A673 (cell line): ENCODE measurements around the gene ADCY5. TPM values are rescaled to one million over a fixed set of nuclear protein-coding genes. Genes with fewer than 3 reads are reported as not detected.

Experiments used
- BruUV-seq: library from RNA; stranded (reverse); fragments of 400-500 nt; replicated peaks from 2 replicates; lab custom pipeline; 2021; lab: Mats Ljungman, UMichigan
- CTCF ChIA-PET: fragments of 300-600 bp; sonication (Branson Sonifier 250); formaldehyde crosslinking; loops from one replicate; lab custom pipeline; 2022; ENCODE audit warnings: antibody characterized with exemption; lab: Charles Lee
- POLR2A ChIA-PET: fragments of 300-600 bp; sonication (Branson Sonifier 250); formaldehyde crosslinking; loops from one replicate; lab custom pipeline; 2022; ENCODE audit warnings: antibody characterized with exemption; ENCODE audit not compliant: low non-redundant PET; lab: Charles Lee
- DNase-seq: peaks from one replicate; pipeline ENCODE4 v3.0.0-alpha.2; 2015; ENCODE audit warnings: low spot score
- H3K27ac ChIP-seq: fragments of 200-600 bp; sonication (generic); 2 replicates; pipeline ENCODE4 v1.5.1; 2016; ENCODE audit warnings: mixed run types, low read depth, mild to moderate bottlenecking, mixed read lengths, antibody characterized with exemption, low read length; ENCODE audit not compliant: poor library complexity, severe bottlenecking
- H3K27me3 ChIP-seq: fragments of 200-600 bp; sonication (generic); replicated peaks from 2 replicates; pipeline ENCODE4 v1.6.1; 2017; ENCODE audit warnings: mixed run types, low read depth, mild to moderate bottlenecking, mixed read lengths, antibody characterized with exemption, low read length; ENCODE audit not compliant: insufficient read depth, poor library complexity
- H3K36me3 ChIP-seq: fragments of 200-600 bp; sonication (generic); 2 replicates; pipeline ENCODE4 v1.6.1; 2016; ENCODE audit warnings: mixed run types, mild to moderate bottlenecking, mixed read lengths, antibody characterized with exemption, low read length; ENCODE audit not compliant: insufficient read depth, poor library complexity, severe bottlenecking
- H3K4me1 ChIP-seq: fragments of 200-600 bp; sonication (generic); 2 replicates; pipeline ENCODE4 v1.6.1; 2017; ENCODE audit warnings: mixed run types, mild to moderate bottlenecking, mixed read lengths, antibody characterized with exemption, low read length; ENCODE audit not compliant: insufficient read depth, poor library complexity, severe bottlenecking
- H3K4me3 ChIP-seq: fragments of 200-600 bp; sonication (generic); 2 replicates; pipeline ENCODE4 v1.5.1; 2016; ENCODE audit warnings: low read depth, mixed run types, mild to moderate bottlenecking, mixed read lengths, low read length; ENCODE audit not compliant: poor library complexity, severe bottlenecking
- H3K9me3 ChIP-seq: fragments of 200-600 bp; sonication (generic); 2 replicates; pipeline ENCODE4 v1.6.1; 2016; ENCODE audit warnings: mixed run types, low read depth, mild to moderate bottlenecking, mixed read lengths, antibody characterized with exemption, low read length; ENCODE audit not compliant: poor library complexity, severe bottlenecking
- EZH2 ChIP-seq: fragments of 200-600 bp; sonication (generic); IDR thresholded peaks from 2 replicates; pipeline ENCODE4 v1.6.1; 2017; ENCODE audit warnings: borderline replicate concordance, low read depth, mild to moderate bottlenecking, mixed read lengths, antibody characterized with exemption, low read length; ENCODE audit not compliant: poor library complexity, severe bottlenecking
- intact Hi-C: fragments of 100-400 bp; cut with micrococcal nuclease; formaldehyde crosslinking; loops from one replicate; pipeline ENCODE4 v1.10.0; 2022; ENCODE audit not compliant: unreplicated experiment
- total RNA-seq: library from RNA; stranded (reverse); gene quantifications from 2 replicates; pipeline ENCODE4 v1.2.3, GENCODE V29; 2021
- TF ChIP-seq, protein P1 (sequence below): fragments of 300-800, 200-600 bp; sonication (generic); conservative IDR thresholded peaks from 2 replicates; pipeline ENCODE4 v1.5.1; 2017; ENCODE audit warnings: low read depth, mild to moderate bottlenecking, antibody characterized with exemption, low read length, moderate library complexity, mixed read lengths

ADCY5 gene
- total RNA-seq, 1 experiment from 2014 or later, result 0.21 TPM

DNA sequence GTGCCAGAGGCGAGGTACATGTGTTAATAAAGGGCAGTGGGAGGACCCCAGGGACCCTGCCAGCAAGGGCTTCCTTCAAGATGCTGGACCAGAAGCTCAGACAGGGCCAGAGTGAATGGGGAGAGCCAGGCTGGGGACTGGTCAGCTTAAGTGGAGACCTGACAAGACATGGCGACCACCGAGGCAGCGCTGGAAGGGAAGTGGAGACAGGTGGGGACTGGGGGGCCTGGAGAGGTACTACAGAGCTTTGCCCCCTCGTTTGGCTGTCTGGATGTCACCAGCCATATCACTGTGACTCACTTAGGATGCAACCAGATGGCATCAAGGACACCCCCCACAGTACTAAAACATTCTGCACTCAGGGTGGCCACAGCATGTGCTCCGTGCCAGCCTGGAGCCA lies 97.9 kb downstream of the ADCY5 start:
- CTCF ChIA-PET, result no interaction called here

DNA sequence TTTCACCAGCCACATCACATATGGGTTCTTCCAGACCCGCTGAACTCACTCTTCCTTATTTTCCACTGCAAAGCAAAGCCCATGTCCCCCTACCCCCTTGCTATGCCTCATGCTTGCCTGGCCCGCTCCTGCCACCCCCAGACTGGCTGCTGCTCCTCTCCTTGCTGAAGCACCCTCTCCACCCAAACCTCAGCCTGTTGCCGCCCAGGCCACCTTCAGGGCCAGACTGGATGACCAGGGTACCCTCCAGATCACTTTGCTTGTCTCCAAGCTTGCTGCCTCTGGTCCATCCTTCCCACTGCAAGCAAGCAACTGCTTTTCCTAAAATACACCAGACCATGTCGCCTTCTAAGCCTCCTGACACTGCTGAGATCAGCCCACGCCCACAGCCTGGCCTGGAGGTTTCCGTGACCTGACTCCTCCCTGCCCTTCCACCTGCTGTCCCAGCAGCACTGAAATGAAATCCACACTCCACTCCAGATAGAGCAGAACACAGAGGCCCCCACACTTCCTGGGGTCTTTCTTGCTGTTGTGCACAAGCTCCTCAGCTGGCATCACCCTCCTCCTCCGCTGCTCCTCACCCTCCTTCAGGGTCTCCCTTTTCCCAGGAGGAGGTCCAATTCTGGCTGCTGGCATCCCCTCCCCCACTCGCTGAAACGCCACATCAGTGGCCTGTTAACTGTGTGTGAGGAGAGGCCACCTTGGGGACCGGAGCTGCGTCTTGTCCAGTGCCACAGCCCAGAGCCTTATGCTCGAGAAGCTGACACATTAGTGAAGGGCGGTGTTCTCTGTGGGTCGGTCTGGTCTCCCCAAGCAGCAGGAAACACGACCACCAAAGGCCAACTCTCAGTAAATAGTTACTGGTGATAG lies 99.1 kb downstream of the ADCY5 start:
- DNase-seq, result no peak
- intact Hi-C loops, result no loop called here
- Histone ChIP-seq H3K36me3 (no peaks in the 10 kb centered on the region), H3K27me3 (no peaks in the 10 kb centered on the region), H3K9me3 (no peaks in the 10 kb centered on the region), H3K4me1 (no peaks in the 10 kb centered on the region), H3K27ac (no peak overlapping the region), H3K4me3 (no peak overlapping the region)
- POLR2A ChIA-PET, result no interaction called here
- BruUV-seq, result no TSS peak
- TF ChIP-seq EZH2, result no peak
- TF ChIP-seq, protein P1, sequence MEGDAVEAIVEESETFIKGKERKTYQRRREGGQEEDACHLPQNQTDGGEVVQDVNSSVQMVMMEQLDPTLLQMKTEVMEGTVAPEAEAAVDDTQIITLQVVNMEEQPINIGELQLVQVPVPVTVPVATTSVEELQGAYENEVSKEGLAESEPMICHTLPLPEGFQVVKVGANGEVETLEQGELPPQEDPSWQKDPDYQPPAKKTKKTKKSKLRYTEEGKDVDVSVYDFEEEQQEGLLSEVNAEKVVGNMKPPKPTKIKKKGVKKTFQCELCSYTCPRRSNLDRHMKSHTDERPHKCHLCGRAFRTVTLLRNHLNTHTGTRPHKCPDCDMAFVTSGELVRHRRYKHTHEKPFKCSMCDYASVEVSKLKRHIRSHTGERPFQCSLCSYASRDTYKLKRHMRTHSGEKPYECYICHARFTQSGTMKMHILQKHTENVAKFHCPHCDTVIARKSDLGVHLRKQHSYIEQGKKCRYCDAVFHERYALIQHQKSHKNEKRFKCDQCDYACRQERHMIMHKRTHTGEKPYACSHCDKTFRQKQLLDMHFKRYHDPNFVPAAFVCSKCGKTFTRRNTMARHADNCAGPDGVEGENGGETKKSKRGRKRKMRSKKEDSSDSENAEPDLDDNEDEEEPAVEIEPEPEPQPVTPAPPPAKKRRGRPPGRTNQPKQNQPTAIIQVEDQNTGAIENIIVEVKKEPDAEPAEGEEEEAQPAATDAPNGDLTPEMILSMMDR, result no peak
- CTCF ChIA-PET, result no interaction called here

More for the DNA sequence above, 97.9 kb downstream of the ADCY5 start:
- TF ChIP-seq EZH2, result no peak
- TF ChIP-seq, protein P1, result no peak
- H3K36me3 ChIP-seq, result no peaks in the 10 kb centered on the region
- H3K27me3 ChIP-seq, result peaks cover 5% of the 10 kb centered on the region
- no peak overlapping the region for H3K27ac ChIP-seq
- H3K9me3 ChIP-seq, result no peaks in the 10 kb centered on the region
- no peaks in the 10 kb centered on the region for H3K4me1 ChIP-seq
- BruUV-seq, result no TSS peak
- no peak for DNase-seq
- POLR2A ChIA-PET, result no interaction called here
- no peak overlapping the region for H3K4me3 ChIP-seq
- intact Hi-C loops, result no loop called here

DNA sequence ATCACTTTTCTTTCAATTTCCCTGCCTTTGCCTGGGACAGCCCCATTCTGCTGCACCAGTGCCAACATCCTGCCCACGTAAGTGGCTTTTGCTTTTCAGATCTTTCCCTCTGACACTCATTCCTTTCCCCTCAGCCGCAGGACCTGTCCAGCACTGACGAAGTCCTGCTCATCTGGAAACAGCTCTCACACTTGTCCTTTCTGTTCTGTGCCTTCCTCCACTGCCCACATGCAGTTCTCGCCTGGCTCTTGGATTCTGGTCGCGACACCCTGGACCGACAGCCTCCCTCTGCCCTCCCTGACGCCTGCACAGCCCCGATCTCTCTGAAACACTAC lies 99.7 kb downstream of the ADCY5 start:
- H3K27me3 ChIP-seq, result no peaks in the 10 kb centered on the region
- no peak overlapping the region for H3K4me3 ChIP-seq
- POLR2A ChIA-PET, result no interaction called here
- TF ChIP-seq, protein P1, result no peak
- no peak for TF ChIP-seq EZH2
- intact Hi-C loops, result no loop called here
- no TSS peak for BruUV-seq
- H3K9me3 ChIP-seq, result no peaks in the 10 kb centered on the region
- no peak overlapping the region for H3K27ac ChIP-seq
- DNase-seq, result no peak
- CTCF ChIA-PET, result no interaction called here
- no peaks in the 10 kb centered on the region for H3K36me3 ChIP-seq
- no peaks in the 10 kb centered on the region for H3K4me1 ChIP-seq
